Gastroesophageal sphincter (tissue), 4 donors: ENCODE measurements around the gene CXCL3. TPM values are rescaled to one million over a fixed set of nuclear protein-coding genes. Genes with fewer than 3 reads are reported as not detected.

Experiments
- ATAC-seq: fragments of 150-250 bp; one replicate; pipeline ENCODE4 v1.9.1; 2016; ENCODE audit warnings: mild to moderate bottlenecking, moderate library complexity
- H3K27ac ChIP-seq, 4 donors: fragments of 200-600 bp; sonication (generic) in 3 of 4; 1 replicate in 3 of 4; 2 replicates in 1 of 4; pipeline ENCODE4 v1.5.1; 2016 to 2019
- H3K27me3 ChIP-seq: fragments of 200-600 bp; sonication (generic); one replicate; pipeline ENCODE4 v1.5.1; 2019
- H3K36me3 ChIP-seq, 2 donors: fragments of 200-600 bp; sonication (generic); one replicate each; pipeline ENCODE4 v1.5.1; 2019; ENCODE audit warnings: control low read depth in 1 of 2
- H3K4me1 ChIP-seq, 3 donors: fragments of 200-600 bp; sonication (generic); 1 replicate in 2 of 3; 2 replicates in 1 of 3; pipeline ENCODE4 v1.5.1; 2016 to 2019; ENCODE audit warnings: control low read depth in 2 of 3
- H3K4me3 ChIP-seq, 2 donors: fragments of 200-600 bp; sonication (generic); one replicate each; pipeline ENCODE4 v1.5.1; 2019; ENCODE audit warnings: mild to moderate bottlenecking in 1 of 2, moderate library complexity in 1 of 2
- H3K9me3 ChIP-seq, 3 donors: fragments of 200-600 bp; sonication (generic); one replicate each; pipeline ENCODE4 v1.5.1; 2017 to 2019; ENCODE audit warnings: control low read depth in 2 of 3
- CTCF ChIP-seq, 4 experiments: fragments of 200-600 bp in 2 of 4; fragments of 450-650 bp in 2 of 4; sonication (generic) in 1 of 4; IDR thresholded peaks; one replicate each; pipeline ENCODE4 v1.5.1; 2017 to 2019; ENCODE audit warnings: antibody characterized with exemption in 4 of 4, mild to moderate bottlenecking in 2 of 4, moderate library complexity in 2 of 4
- EP300 ChIP-seq: sonication (generic); formaldehyde crosslinking; IDR thresholded peaks from one replicate; pipeline ENCODE4 v1.6.1; 2017; ENCODE audit warnings: antibody characterized with exemption, mild to moderate bottlenecking
- POLR2A ChIP-seq, 2 donors: fragments of 450-650 bp; IDR thresholded peaks; one replicate each; pipeline ENCODE4 v1.6.1; 2017; ENCODE audit warnings: antibody characterized with exemption in 2 of 2, mild to moderate bottlenecking in 2 of 2, moderate library complexity in 1 of 2
- POLR2AphosphoS5 ChIP-seq: sonication (generic); formaldehyde crosslinking; IDR thresholded peaks from one replicate; pipeline ENCODE4 v1.6.1; 2017; ENCODE audit warnings: antibody characterized with exemption
- WGBS, 2 donors: methylation state at CpG; one replicate each; pipeline ENCODE4 v1.1.5; 2018; ENCODE audit warnings: low coverage in 1 of 2; 5-methylcytosine and 5-hydroxymethylcytosine counted together
- total RNA-seq, 4 donors: library from RNA; depleted of rRNA; stranded (reverse); fragments of >200 nt; gene quantifications; one replicate each; pipeline ENCODE4 v1.1.0, GENCODE V29; 2016

CXCL3 gene
- total RNA-seq, 4 donors from 2014 or later = 1.9 TPM; not detected in 3

DNA sequence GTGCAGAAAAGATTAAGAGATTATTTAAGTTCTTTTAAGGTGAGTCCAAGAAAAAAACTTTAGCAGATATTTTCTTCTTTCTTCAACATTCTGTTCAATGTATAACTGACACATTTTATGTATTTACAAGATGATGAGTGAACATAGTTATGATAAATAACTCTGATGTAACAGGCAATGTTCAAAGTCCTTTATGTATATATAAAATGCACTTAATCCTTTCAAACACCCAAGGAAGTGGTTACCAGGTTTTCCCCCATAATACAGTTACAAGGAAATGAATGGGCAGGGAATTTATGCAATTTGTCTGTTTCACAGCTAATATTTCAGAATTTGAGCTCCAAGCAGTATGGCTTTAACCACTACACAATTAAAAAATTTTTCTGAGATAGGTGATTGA lies 8.2 kb downstream of the CXCL3 start:
- ATAC-seq = no peak
- Histone ChIP-seq H3K4me1 (no peaks in the 10 kb centered on the region), H3K9me3 (peaks cover 0 to 6% (median 0%) of the 10 kb centered on the region in 3 donors), H3K27me3 (no peaks in the 10 kb centered on the region), H3K27ac (no peak overlapping the region), H3K4me3 (no peak overlapping the region), H3K36me3 (no peaks in the 10 kb centered on the region)
- TF ChIP-seq CTCF (IDR thresholded peaks at IDR 0.05) (no peak), EP300 (no peak), POLR2A (IDR thresholded peaks at IDR 0.05) (no peak), POLR2AphosphoS5 (no peak)

DNA sequence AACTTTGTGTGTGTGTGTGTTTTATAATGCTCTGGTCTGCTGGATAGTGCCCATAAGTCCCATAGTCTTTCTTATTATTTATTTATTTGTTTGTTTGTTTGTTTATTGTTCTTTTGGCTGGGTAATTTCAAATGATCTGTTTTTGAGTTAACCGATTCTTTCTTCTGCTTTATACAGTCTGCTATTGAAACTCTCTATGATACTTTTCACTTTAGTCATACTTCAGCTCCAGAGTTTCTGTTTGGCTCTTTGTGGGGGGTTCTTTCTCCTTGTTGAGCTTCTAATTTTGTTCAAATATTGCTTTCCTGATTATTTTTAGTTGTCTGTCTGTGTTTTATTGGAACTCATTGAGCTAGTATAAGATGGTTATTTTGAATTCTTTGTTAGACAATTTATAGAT lies 10.0 kb downstream of the CXCL3 start:
- H3K4me3 ChIP-seq = no peak overlapping the region
- TF ChIP-seq POLR2AphosphoS5 (no peak), CTCF (IDR thresholded peaks at IDR 0.05) (no peak), EP300 (no peak), POLR2A (IDR thresholded peaks at IDR 0.05) (no peak)
- H3K27me3 ChIP-seq = no peaks in the 10 kb centered on the region
- H3K9me3 ChIP-seq = peaks cover 0 to 6% (median 0%) of the 10 kb centered on the region in 3 donors
- no peak for ATAC-seq
- H3K36me3 ChIP-seq = no peaks in the 10 kb centered on the region
- no peaks in the 10 kb centered on the region for H3K4me1 ChIP-seq
- no peak overlapping the region for H3K27ac ChIP-seq
- WGBS, 2 donors = 11 to 50% methylated on average over 1 of the region's 1 CpG

DNA sequence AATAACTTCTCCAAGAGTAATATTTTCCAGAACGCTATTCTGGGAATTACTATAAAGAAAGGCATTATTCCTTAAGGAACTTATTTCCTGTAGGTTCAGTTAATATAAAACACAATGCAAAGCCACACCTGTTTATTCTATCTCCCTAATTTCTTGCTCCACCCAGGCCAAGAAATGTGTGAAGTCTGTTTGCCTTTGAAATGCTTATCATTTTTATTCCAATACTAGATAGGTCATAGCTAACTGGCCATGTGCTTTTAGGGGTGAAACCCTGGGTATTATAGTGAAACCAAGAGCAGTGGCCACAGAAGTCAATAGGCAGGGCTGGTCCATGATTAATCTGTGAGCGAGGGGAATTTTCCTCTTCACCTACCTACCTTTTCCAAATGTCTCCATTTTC lies 14.8 kb downstream of the CXCL3 start:
- no peaks in the 10 kb centered on the region for H3K4me1 ChIP-seq
- H3K36me3 ChIP-seq = no peaks in the 10 kb centered on the region
- ATAC-seq = no peak
- no peak overlapping the region for H3K4me3 ChIP-seq
- WGBS, 2 donors = 78 to 90% methylated on average over 1 to 2 of the region's 2 CpGs
- no peaks in the 10 kb centered on the region for H3K27me3 ChIP-seq
- H3K27ac ChIP-seq = no peak overlapping the region
- H3K9me3 ChIP-seq = peaks cover 0 to 6% (median 0%) of the 10 kb centered on the region in 3 donors
- no peak for TF ChIP-seq CTCF (IDR thresholded peaks at IDR 0.05)
- TF ChIP-seq EP300 = no peak
- TF ChIP-seq POLR2A (IDR thresholded peaks at IDR 0.05) = no peak

DNA sequence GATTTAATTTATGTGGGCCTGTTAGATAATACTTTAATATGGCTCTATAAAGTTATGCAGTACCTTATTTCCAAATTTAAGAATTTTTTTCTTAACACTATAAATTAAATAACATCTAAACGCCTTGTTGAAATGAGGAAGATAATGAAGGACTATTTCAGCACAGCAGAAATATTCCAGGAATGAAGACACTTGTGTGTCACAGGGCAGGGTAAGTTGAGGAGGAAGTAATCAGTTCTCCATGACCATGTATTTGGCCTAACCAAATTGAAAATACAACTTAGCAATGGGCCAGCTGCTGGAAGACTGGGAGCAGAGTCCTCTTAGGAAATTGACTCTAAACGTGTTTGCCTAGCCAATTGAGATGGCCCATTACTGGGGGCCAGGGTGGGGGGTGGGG lies 16.9 kb downstream of the CXCL3 start:
- TF ChIP-seq EP300 = no peak
- no peak for TF ChIP-seq POLR2AphosphoS5
- no peak for TF ChIP-seq POLR2A (IDR thresholded peaks at IDR 0.05)
- no peak for TF ChIP-seq CTCF (IDR thresholded peaks at IDR 0.05)
- no peaks in the 10 kb centered on the region for H3K36me3 ChIP-seq
- H3K4me3 ChIP-seq = no peak overlapping the region
- H3K4me1 ChIP-seq = no peaks in the 10 kb centered on the region
- 0 to 55% methylated on average over 1 to 2 of the region's 2 CpGs for WGBS, 2 donors
- ATAC-seq = no peak
- H3K27me3 ChIP-seq = no peaks in the 10 kb centered on the region
- no peak overlapping the region for H3K27ac ChIP-seq
- peaks cover 0 to 6% (median 0%) of the 10 kb centered on the region in 3 donors for H3K9me3 ChIP-seq

DNA sequence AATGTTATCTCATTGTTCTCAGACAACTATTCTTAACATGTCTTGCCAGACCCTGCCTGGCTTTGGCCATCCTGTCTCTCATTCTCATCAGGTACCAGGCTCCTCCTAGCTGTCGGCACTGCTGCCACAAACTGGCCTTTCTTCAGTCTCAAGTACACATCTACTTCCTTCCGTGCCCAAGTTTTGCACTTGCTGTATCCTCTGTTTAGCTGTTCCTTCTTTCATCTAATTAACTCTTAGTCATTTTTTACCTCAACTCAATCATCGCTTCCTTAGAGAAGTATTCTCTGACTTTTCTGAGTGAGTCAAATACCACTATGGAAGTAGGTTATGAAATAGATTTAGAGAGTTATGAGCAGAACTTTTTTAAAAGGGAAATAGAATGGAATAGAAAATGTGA lies 19.7 kb downstream of the CXCL3 start:
- no peaks in the 10 kb centered on the region for H3K27me3 ChIP-seq
- H3K9me3 ChIP-seq = no peaks in the 10 kb centered on the region
- H3K4me1 ChIP-seq = no peaks in the 10 kb centered on the region
- H3K36me3 ChIP-seq = no peaks in the 10 kb centered on the region
- H3K27ac ChIP-seq = no peak overlapping the region
- no peak overlapping the region for H3K4me3 ChIP-seq
- no peak for ATAC-seq
- no peak for TF ChIP-seq POLR2A (IDR thresholded peaks at IDR 0.05)
- TF ChIP-seq CTCF (IDR thresholded peaks at IDR 0.05) = no peak
- TF ChIP-seq POLR2AphosphoS5 = no peak
- TF ChIP-seq EP300 = no peak
- WGBS, 2 donors = 60 to 100% methylated on average over 1 to 3 of the region's 3 CpGs
